OCI-LY1 (cell line): ENCODE measurements around the gene PTPN3.

Experiments used
- H2AFZ ChIP-seq: fragments of 200-600 bp; sonication (generic), shearing (Covaris generic); 2 replicates; pipeline ENCODE4 v1.6.0; 2014; ENCODE audit warnings: antibody characterized with exemption, mild to moderate bottlenecking, low read length
- H3F3A ChIP-seq: fragments of 200-600 bp; sonication (generic), shearing (Covaris generic); 2 replicates; pipeline ENCODE4 v1.6.0; 2014; ENCODE audit warnings: mild to moderate bottlenecking, antibody characterized with exemption, low read length, moderate library complexity; ENCODE audit not compliant: insufficient read depth
- H3K27ac ChIP-seq: fragments of 200-600 bp; sonication (generic); 2 replicates; pipeline ENCODE4 v1.5.1; 2014; ENCODE audit warnings: low read length, mixed run types, mild to moderate bottlenecking, low read depth; ENCODE audit not compliant: poor library complexity, severe bottlenecking
- H3K27me3 ChIP-seq: fragments of 200-600 bp; sonication (generic); 2 replicates; pipeline ENCODE4 v1.6.0; 2014; ENCODE audit warnings: antibody characterized with exemption, mild to moderate bottlenecking, low read length, moderate library complexity; ENCODE audit not compliant: insufficient read depth
- H3K36me3 ChIP-seq: fragments of 200-600 bp; sonication (generic); 2 replicates; pipeline ENCODE4 v1.6.1; 2014; ENCODE audit warnings: mild to moderate bottlenecking, antibody characterized with exemption, low read length, moderate library complexity, mixed read lengths; ENCODE audit not compliant: insufficient read depth
- H3K4me1 ChIP-seq: fragments of 200-600 bp; sonication (generic); 2 replicates; pipeline ENCODE4 v1.5.1; 2014; ENCODE audit warnings: mild to moderate bottlenecking, low read length, moderate library complexity; ENCODE audit not compliant: insufficient read depth, severe bottlenecking
- H3K4me2 ChIP-seq: fragments of 200-600 bp; sonication (generic), shearing (Covaris generic); 2 replicates; pipeline ENCODE4 v1.6.1; 2014; ENCODE audit warnings: low read length
- H3K4me3 ChIP-seq: fragments of 200-600 bp; sonication (generic); 2 replicates; pipeline ENCODE4 v1.5.1; 2014; ENCODE audit warnings: low read length, low read depth, mild to moderate bottlenecking, mixed read lengths; ENCODE audit not compliant: poor library complexity, severe bottlenecking
- H3K79me2 ChIP-seq: fragments of 200-600 bp; shearing (Covaris generic); 2 replicates; pipeline ENCODE4 v1.6.1; 2016; ENCODE audit warnings: mixed run types, low read length, mixed read lengths; ENCODE audit not compliant: insufficient read depth
- H3K9ac ChIP-seq: fragments of 200-600 bp; sonication (generic), shearing (Covaris generic); 2 replicates; pipeline ENCODE4 v1.6.1; 2014; ENCODE audit warnings: mild to moderate bottlenecking, low read length, mixed read lengths
- H3K9me2 ChIP-seq: fragments of 200-600 bp; sonication (generic), shearing (Covaris generic); 2 replicates; pipeline ENCODE4 v1.6.1; 2014; ENCODE audit warnings: low read depth, mild to moderate bottlenecking, low read length, mixed read lengths
- H3K9me3 ChIP-seq: fragments of 200-600 bp; shearing (Covaris generic); 2 replicates; pipeline ENCODE4 v1.6.1; 2014; ENCODE audit warnings: low read length, mixed read lengths
- H4K20me1 ChIP-seq: fragments of 200-600 bp; sonication (generic), shearing (Covaris generic); 2 replicates; pipeline ENCODE4 v1.6.0; 2016; ENCODE audit warnings: mild to moderate bottlenecking, low read length; ENCODE audit not compliant: insufficient read depth
- EZH2 ChIP-seq: fragments of 200-600 bp; sonication (generic), shearing (Covaris generic); IDR thresholded peaks from 2 replicates; pipeline ENCODE4 v1.8.0; 2017; ENCODE audit warnings: borderline replicate concordance, mixed run types, mild to moderate bottlenecking, antibody characterized with exemption, low read length, moderate library complexity, mixed read lengths
- TF ChIP-seq, protein P1 (sequence below): fragments of 200-600 bp; sonication (generic), shearing (Covaris generic); IDR thresholded peaks from 2 replicates; pipeline ENCODE4 v1.5.1; 2017; ENCODE audit warnings: mild to moderate bottlenecking, antibody characterized with exemption, low read length, moderate library complexity, mixed read lengths

The PTPN3 gene

DNA sequence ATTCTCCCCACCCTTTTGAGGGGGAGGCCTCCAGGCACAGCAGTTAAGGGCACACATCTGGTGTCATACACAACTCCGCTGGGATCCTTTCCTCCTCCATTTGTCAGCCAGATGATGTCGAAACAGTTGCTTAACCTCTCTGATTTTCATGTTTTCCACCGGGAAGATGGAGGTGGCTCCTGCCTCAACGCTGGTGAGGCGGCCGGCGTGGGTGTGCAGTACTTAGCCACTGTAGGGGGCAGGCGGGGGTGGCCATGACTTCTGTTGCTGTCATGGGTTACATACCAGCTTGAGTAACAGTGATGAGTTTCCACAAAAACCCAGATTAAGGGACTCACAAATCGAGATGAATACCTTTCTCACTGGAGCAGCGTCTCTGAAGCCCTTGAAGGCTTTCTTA is 114.2 kb downstream of the PTPN3 start:
- Histone ChIP-seq H2AFZ (no peak overlapping the region), H3K27me3 (peaks cover 2% of the 10 kb centered on the region; the same call in 1 of the 2 replicates)

DNA sequence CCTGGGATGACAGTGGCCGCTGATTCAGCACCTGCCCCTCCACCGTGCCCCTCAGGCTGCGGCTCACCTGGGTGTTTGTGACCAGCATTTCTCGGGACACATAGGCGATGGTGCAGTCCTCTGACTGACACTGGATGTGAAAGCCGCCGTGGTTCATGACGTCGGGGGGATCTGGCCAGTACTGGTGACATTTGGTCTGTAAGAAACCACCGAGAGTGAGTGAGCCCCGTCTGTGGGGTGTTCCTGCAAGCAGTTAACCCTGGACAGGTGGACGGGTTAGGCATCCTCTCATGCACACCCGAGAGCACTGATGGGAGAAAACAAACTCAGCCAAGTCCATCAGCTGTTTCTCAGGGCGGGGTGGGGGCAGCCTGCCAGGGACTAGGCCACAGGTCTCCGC is 114.8 kb downstream of the PTPN3 start:
- H3K27ac ChIP-seq, result no peak overlapping the region
- H3F3A ChIP-seq, result no peaks in the 10 kb centered on the region
- peaks cover 3% of the 10 kb centered on the region; the same call in 1 of the 2 replicates for H3K27me3 ChIP-seq
- no peaks in the 10 kb centered on the region for H3K79me2 ChIP-seq
- H2AFZ ChIP-seq, result no peak overlapping the region
- H3K9me2 ChIP-seq, result no peaks in the 10 kb centered on the region
- H3K4me1 ChIP-seq, result no peaks in the 10 kb centered on the region
- H3K36me3 ChIP-seq, result no peaks in the 10 kb centered on the region
- H3K4me3 ChIP-seq, result no peak overlapping the region
- TF ChIP-seq EZH2, result no peak
- TF ChIP-seq, protein P1, sequence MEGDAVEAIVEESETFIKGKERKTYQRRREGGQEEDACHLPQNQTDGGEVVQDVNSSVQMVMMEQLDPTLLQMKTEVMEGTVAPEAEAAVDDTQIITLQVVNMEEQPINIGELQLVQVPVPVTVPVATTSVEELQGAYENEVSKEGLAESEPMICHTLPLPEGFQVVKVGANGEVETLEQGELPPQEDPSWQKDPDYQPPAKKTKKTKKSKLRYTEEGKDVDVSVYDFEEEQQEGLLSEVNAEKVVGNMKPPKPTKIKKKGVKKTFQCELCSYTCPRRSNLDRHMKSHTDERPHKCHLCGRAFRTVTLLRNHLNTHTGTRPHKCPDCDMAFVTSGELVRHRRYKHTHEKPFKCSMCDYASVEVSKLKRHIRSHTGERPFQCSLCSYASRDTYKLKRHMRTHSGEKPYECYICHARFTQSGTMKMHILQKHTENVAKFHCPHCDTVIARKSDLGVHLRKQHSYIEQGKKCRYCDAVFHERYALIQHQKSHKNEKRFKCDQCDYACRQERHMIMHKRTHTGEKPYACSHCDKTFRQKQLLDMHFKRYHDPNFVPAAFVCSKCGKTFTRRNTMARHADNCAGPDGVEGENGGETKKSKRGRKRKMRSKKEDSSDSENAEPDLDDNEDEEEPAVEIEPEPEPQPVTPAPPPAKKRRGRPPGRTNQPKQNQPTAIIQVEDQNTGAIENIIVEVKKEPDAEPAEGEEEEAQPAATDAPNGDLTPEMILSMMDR, result no peak
- no peak overlapping the region for H3K4me2 ChIP-seq
- no peaks in the 10 kb centered on the region for H3K9me3 ChIP-seq
- no peak overlapping the region for H3K9ac ChIP-seq
- no peaks in the 10 kb centered on the region for H4K20me1 ChIP-seq

More for the DNA sequence above, 114.2 kb downstream of the PTPN3 start:
- Histone ChIP-seq H3K4me2 (no peak overlapping the region), H4K20me1 (no peaks in the 10 kb centered on the region), H3K9me3 (no peaks in the 10 kb centered on the region), H3K4me3 (no peak overlapping the region), H3K9me2 (no peaks in the 10 kb centered on the region), H3F3A (no peaks in the 10 kb centered on the region), H3K4me1 (no peaks in the 10 kb centered on the region), H3K79me2 (no peaks in the 10 kb centered on the region), H3K36me3 (no peaks in the 10 kb centered on the region), H3K27ac (no peak overlapping the region), H3K9ac (no peak overlapping the region)
- TF ChIP-seq EZH2, result no peak
- TF ChIP-seq, protein P1, result no peak

DNA sequence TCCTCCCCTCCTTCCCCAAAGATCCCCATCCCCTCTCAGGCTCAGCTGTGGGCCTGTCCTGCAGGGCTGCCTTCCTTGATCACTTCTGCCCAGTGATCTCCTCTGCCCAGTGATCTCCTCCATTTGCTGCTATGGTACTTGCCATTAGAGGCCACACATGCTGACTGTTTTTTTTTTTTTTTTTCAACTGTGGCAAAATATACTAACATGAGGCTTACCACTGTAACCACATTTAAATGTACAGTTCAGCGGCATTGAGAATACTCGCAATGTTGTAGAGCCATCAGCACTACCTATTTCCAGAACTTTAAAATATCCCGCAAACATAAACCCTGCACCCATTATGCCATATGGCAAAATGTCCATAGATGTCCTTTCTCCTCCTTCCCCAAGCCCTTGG is 115.5 kb downstream of the PTPN3 start:
- peaks cover 3% of the 10 kb centered on the region; the same call in 1 of the 2 replicates for H3K27me3 ChIP-seq
- TF ChIP-seq, protein P1, result no peak
- no peak for TF ChIP-seq EZH2
- no peaks in the 10 kb centered on the region for H3K36me3 ChIP-seq
- H2AFZ ChIP-seq, result no peak overlapping the region
- no peak overlapping the region for H3K9ac ChIP-seq
- H3K27ac ChIP-seq, result no peak overlapping the region
- no peaks in the 10 kb centered on the region for H3K9me2 ChIP-seq
- no peaks in the 10 kb centered on the region for H3K4me1 ChIP-seq
- no peaks in the 10 kb centered on the region for H3F3A ChIP-seq
- no peak overlapping the region for H3K4me3 ChIP-seq
- no peaks in the 10 kb centered on the region for H3K79me2 ChIP-seq
- H3K4me2 ChIP-seq, result no peak overlapping the region
- H3K9me3 ChIP-seq, result no peaks in the 10 kb centered on the region
- H4K20me1 ChIP-seq, result no peaks in the 10 kb centered on the region
